ENCODE measurements around the gene TTC21B.

GRCh38 chr2:165903406-165903805, 50.2 kb downstream of the TTC21B start:
- TF ChIP-seq POLR2A (IDR thresholded peaks at IDR 0.05; ENCODE audit: low read depth, low read length) (no peak), TAF1 (IDR thresholded peaks at IDR 0.05; ENCODE audit: borderline replicate concordance, low read depth, low read length) (no peak), POLR2AphosphoS5 (IDR thresholded peaks at IDR 0.05; ENCODE audit: low read depth, low read length) (no peak)

Measured in GM12892 (cell line).